ENCODE data around the gene SOX8. TPM values are rescaled to one million over a fixed set of nuclear protein-coding genes. Genes with fewer than 3 reads are reported as not detected.

The SOX8 gene
- total RNA-seq, 1 experiment from 2014 or later, result 5.2 TPM

- TF ChIP-seq REST (IDR thresholded peaks at IDR 0.05; ENCODE audit: low read depth) (no peak), YY1 (IDR thresholded peaks at IDR 0.05; ENCODE audit: extremely low read depth, insufficient replicate concordance, low read depth, low read length) (no peak), JUND (IDR thresholded peaks at IDR 0.05) (no peak), EGR1 (IDR thresholded peaks at IDR 0.05; ENCODE audit: low read depth) (no peak), CEBPB (IDR thresholded peaks at IDR 0.05; ENCODE audit: low read depth) (no peak)
These were observed 7.1 kb downstream of the SOX8 start (continued) for GRCh38 chr16:988471-989353.

GRCh38 chr16:989354-989814, 7.8 kb downstream of the SOX8 start:
- TF ChIP-seq EZH2phosphoT487 (IDR thresholded peaks at IDR 0.05; ENCODE audit: borderline replicate concordance) (no peak), POLR2AphosphoS5 (IDR thresholded peaks at IDR 0.05; ENCODE audit: low read depth, low read length) (no peak), ZNF274 (IDR thresholded peaks at IDR 0.05; ENCODE audit: low read depth, low read length) (no peak), TCF7L2 (IDR thresholded peaks at IDR 0.05; ENCODE audit: borderline replicate concordance, extremely low read depth, insufficient read depth, insufficient read length) (no peak), SP1 (IDR thresholded peaks at IDR 0.05; ENCODE audit: low read depth) (no peak), YY1 (IDR thresholded peaks at IDR 0.05; ENCODE audit: extremely low read depth, insufficient replicate concordance, low read depth, low read length) (no peak), REST (IDR thresholded peaks at IDR 0.05; ENCODE audit: low read depth) (no peak), SIN3A (IDR thresholded peaks at IDR 0.05; ENCODE audit: low read depth) (no peak), MAX (IDR thresholded peaks at IDR 0.05) (no peak), CTCF (IDR thresholded peaks at IDR 0.05 in 2 of 3, conservative IDR thresholded peaks at IDR 0.05 in 1 of 3; ENCODE audit: borderline replicate concordance in 1 of 3, insufficient read depth in 1 of 3, low read depth in 2 of 3, low read length in 2 of 3) (no peak), EGR1 (IDR thresholded peaks at IDR 0.05; ENCODE audit: low read depth) (no peak)
- ATAC-seq (no peak), DNase-seq (ENCODE audit: low read depth, low spot score) (no peak)
- Histone ChIP-seq H3K4me1 (ENCODE audit: control insufficient read depth in 1 of 2, insufficient read depth in 2 of 2, low read length in 2 of 2) (peaks cover 0 to 9% of the 10 kb centered on the region in 2 experiments; a peak in 1 of 4 replicates), H3K9ac (ENCODE audit: low read length) (no peak overlapping the region), H3K4me3 (replicated peaks in 1 of 2; ENCODE audit: low read depth in 1 of 2, low read length in 2 of 2) (no peak overlapping the region), H3K27me3 (ENCODE audit: insufficient read depth, low read length) (no peaks in the 10 kb centered on the region), H3K27ac (ENCODE audit: low read depth, low read length) (no peak overlapping the region), H3K4me2 (ENCODE audit: low read length) (no peak overlapping the region), H3K9me3 (ENCODE audit: control insufficient read depth in 1 of 2, insufficient read depth in 1 of 2, low read depth in 1 of 2, low read length in 2 of 2) (no peaks in the 10 kb centered on the region), H3K36me3 (ENCODE audit: control insufficient read depth in 1 of 2, insufficient read depth in 2 of 2, low read length in 2 of 2) (no peaks in the 10 kb centered on the region), H3K9me2 (ENCODE audit: insufficient read depth) (no peaks in the 10 kb centered on the region), H2AFZ (ENCODE audit: low read depth, low read length, poor library complexity, severe bottlenecking) (no peak overlapping the region), H4K20me1 (ENCODE audit: insufficient read depth) (no peaks in the 10 kb centered on the region), H3K79me2 (ENCODE audit: insufficient read depth, low read length) (no peaks in the 10 kb centered on the region)
- intact Hi-C loops (cut with micrococcal nuclease), result no loop called here
- no TSS peak for BruUV-seq (replicated peaks)
- ChIA-PET RAD21 (ENCODE audit: low non-redundant PET in 1 of 2, low total read pairs in 2 of 2, uncharacterized antibody in 2 of 2, unreplicated experiment in 2 of 2) (no interaction called here), POLR2A (no interaction called here), CTCF (no interaction called here)
